ENCODE data around the gene TRDN. TPM values are rescaled to one million over a fixed set of nuclear protein-coding genes. Genes with fewer than 3 reads are reported as not detected.

TRDN gene
- polyA plus RNA-seq, 12 donors: 114 to 426 (median 250) TPM

- DNase-seq: no peak
These were observed 213.6 kb downstream of the TRDN start for GRCh38 chr6:123423130-123423529.

GRCh38 chr6:123420512-123420911 is 216.2 kb downstream of the TRDN start:
- DNase-seq: no peak

DNA sequence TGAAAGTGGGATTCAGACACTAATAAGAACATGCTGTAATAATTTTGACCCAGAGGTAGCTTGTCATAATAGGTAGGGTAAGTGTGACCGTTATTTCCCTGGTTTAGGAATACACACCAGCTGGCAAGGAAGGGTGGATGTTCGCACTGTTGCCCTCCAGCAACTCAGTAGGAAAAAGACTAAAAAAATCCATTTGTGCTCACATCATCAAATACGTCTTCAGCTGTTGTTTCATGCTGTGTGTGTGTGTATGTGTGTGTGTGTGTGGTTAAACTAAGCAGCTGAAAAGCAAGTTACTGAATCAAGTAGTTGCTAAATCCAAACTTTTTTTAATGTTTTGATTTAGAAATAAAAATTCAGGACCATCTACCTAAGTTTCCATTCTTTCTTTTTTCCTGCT is 218.7 kb downstream of the TRDN start:
- no peak for DNase-seq

- no peak for DNase-seq
These were observed 219.2 kb downstream of the TRDN start for GRCh38 chr6:123417535-123417934.

GRCh38 chr6:123415844-123416468 is 220.8 kb downstream of the TRDN start:
- DNase-seq: peak; percentile 65

DNA sequence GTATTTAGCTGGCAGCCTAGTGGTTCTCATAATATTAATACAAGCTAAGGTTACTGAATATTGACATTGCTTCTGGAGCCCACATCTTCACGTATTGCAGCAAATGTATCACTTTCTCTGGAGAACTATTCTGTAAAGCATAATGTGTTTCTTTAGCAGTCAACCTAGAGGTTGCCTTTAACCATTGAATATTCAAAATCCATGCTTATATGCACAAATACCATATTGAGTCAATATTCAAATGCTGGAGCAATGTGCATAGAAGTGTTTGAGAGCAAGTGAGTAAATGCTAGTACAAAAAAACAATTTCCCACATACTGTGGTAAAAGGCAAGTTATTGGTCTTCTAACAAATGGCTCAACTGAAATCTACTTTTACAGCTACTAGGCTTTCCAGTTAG is 231.8 kb downstream of the TRDN start:
- no peak for DNase-seq

DNA sequence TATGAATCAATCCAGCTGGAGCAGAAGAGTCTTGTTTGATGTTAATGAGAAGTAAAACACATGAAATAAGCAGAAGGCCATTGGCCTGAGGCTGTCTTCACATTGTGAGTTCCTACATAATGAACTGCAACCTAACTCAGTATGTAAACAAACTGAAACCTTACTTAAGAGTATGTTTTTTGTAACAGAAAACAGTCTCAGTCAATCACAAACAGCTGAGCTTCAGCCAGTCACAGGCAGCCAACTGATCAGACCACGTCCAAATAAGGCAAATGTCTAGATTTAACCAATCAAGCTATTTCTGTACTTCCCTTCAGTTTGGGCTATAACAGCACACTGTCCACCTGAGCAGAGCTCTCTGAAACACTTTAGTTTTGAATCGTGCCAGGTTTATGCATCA is 234.7 kb downstream of the TRDN start:
- no peak for DNase-seq

DNA sequence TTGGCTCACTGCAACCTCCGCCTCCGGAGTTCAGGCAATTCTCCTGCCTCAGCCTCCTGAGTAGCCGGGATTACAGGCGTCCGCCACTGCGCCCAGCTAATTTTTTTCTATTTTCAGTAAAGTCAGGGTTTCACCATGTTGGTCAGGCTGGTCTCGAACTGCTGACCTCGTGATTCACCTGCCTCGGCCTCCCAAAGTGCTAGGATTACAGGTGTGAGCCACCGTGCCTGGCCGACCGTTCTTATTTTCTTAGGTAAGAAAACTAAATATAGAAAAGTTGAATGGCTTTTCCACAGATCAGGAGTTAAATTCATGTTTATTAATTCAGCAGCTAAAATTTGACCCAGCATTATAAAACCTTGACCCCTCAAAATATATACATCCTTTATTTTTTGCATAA is 238.7 kb downstream of the TRDN start:
- DNase-seq: no peak

DNA sequence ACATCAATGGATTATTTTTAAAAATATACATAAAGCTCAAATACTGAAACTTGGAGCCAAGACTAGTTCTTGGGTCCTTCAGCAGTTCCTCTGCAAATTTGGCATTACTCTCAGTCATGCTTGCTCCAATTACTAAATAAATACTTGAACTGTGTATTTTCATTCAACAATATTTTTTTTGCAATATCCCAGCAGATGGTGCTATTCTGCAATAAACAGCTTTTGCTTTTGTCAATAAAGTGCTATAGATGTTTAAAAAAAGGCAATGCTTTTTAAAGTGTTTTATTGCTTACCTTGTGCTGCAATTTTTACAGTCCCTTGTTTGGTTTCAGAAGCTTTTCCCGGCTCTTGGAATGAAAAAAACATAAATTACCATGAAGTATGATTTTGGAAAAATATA is 243.4 kb downstream of the TRDN start:
- DNase-seq: peak; percentile 8

- DNase-seq: no peak
These were observed 253.0 kb downstream of the TRDN start for GRCh38 chr6:123383718-123384117.

GRCh38 chr6:123380257-123380656 is 256.5 kb downstream of the TRDN start:
- DNase-seq: no peak

DNA sequence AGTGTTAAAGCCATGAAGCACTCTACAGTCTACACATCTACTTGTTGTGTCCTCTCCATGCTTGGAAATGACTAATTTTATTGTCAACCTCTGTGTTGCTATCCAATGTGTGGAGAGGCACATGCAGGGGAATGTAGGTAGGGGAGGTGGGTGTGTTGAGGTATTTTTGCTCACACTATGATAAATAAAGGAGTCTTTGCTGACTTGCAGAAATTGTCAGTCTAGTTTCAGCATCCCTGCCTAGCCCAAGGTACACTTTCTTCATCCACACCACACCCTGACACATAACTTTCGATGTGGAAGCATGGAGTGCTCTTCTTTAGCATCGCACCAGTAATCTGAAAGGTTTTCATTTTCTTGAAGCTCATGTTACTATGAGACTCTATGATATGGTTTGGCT is 264.0 kb downstream of the TRDN start:
- DNase-seq: no peak

DNA sequence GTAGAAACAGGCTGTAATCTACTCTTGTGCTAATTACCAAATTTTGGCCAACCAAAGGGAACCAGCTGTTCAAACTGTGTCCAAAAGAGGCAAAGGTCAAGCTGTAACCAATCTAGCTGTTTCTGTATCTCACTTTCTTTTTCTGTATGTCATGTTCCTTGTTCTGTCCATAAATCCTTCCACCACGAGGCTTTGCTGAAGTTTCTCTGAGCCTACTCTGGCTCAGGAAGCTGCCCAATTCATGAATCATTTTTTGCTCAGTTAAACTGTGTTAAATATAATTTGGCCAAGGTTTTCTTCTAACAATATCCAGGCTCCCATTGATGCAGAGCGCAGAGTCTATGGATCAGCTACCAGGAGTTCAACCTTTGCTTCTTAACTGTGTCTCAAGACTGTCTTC is 272.8 kb downstream of the TRDN start:
- no peak for DNase-seq

- DNase-seq: no peak
These were observed 276.4 kb downstream of the TRDN start for GRCh38 chr6:123360359-123360758.

DNA sequence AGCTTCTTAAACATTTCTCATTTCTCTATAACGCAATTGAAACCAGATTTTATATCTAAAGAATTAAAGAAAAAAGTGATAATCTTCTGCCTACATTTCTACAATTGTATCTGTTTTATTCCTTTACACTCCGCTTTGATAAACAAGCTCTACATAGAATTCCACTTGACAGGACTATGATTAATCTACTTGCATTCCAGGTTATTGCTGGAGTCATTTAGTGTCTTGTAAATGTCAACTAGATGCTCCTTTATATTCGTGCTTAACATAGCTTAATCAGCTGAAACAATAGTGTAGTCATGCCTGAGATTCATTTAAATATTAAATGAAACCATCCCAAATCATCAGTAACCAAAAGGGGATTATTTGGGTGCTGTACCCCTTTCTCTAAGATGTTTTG is 284.0 kb downstream of the TRDN start:
- no peak for DNase-seq

DNA sequence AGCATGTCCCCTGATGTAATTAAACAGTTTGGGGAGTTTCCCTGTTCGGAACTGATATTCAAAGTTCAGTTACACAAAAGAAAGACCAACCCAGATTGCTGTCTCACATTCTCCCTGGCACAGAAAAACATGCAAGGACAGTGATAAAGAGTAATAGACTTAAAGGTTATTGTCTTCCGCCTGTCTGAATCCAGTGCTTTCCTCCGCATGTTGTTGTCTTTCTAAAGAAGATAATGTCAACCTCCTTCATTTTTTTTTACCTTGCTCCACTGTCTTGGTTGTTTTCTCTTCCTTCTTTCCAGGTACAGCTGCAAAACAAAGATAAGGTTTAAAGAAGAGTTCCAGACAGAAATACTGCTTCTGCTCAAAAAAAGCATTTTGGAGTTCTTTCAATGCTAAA is 284.5 kb downstream of the TRDN start:
- no peak for DNase-seq

DNA sequence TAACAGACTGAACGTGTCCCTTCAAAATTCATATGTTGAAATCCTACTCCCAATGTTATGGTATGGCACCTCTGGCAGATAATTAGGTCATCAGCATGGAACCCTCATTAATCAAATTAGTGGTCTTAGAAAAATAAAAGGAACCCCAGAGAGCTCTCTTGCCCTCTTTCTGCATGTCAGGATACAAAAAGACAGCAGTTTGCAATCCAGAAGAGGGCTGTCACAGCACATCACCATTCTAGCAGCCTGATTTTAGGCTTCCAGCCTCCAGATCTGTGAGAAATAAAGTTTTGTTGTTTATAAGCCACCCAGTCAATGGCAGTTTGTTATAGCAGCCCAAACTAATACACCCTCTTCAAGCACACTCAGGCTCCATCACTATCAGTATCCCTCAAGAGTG is 292.9 kb downstream of the TRDN start:
- no peak for DNase-seq

DNA sequence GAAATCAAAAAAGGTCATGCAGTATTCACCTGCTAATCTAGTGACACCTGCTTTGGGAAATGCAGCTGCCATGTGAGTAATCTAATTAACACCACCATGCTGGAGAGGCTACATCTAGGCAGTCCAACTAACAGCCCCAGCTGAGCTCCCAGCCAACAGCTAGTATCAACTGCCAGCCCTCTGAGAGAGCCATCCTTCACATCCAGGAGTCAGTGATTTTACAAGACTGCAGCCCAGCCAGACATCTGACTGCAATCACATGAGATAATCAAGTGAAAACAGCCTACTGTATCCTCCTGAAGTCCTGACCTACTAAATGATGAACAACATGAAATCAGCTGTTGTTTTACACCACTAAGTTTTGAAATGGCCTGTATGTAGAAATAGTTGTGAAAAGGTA is 298.4 kb downstream of the TRDN start:
- DNase-seq: no peak

DNA sequence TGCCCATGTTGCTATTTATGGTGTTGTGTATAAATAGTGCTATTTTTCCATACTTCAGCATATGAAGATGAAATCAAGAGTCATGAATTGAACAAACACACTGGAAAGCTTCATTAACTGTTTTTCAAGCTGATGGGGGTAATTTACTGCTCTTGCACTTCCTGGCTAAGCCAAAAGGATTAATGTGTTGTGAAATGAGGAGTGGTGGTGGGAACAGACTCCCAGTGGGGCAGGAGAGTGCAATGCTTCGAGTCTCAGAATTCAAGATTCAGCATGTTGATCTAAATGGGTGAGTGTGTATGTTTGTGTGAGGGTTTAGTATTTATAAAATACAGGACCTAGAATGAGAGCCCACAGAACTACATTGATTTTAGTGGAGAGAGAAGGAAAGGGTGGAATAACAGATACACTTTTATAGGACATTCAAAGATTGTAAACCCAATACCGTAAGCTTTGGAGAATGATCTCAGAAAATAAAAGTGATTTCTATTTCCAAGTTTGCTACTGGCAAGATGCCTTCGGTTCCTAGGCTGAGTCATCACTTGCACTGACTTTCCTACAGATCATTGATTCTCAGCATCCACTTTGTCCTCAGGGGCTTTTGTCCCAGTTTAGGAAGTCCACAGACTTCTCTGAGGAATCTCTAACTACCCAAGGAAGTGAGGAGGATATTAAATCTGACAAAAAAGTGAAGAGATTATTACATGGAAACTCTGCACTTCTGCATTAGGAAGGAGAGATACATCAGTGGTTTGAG is 303.6 kb downstream of the TRDN start:
- DNase-seq: peak; percentile 16

- no peak for DNase-seq
These were observed 304.7 kb downstream of the TRDN start for GRCh38 chr6:123332070-123332469.

- DNase-seq: no peak
These were observed 307.4 kb downstream of the TRDN start for GRCh38 chr6:123329337-123329736.

DNA sequence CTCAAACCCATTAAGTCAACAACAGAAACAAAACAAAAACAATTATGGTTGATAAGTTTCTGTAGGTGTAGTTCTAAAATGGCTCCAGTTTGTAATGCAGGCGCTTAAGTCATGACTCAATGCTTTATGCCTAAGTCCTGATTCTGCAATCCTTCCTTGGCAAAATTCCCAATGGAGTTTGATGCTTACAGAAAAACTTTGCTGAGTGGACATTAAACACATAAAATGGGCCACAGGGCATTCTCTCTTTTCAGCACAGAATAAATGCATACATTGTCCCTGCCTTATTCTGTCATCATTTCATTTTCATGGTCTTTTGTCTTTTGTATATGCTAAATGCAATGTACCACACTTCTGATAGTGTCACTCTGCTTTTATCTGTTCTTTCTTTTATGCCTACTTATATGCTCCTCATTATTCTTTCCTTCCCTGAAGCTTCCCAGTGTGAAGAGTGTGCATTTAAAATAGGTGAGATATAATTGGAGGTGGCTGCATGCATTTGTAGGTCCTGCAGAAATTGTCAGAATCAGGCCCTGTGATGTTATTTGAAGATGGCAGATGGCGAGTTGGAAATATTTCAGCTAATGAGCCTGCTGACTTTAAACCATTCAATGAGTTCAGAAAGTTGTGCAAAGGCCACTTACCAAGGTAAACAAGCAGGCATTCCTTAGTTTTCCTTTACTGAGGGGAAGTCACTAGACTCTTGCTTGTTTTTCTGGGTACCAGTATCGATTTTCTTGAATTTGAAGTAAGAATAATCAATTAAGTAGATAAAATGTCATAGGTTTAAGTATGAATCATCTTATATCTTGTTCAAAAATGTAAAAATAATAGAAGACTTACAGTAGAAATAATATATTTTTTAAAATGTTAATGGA is 313.1 kb downstream of the TRDN start:
- no peak for DNase-seq

GRCh38 chr6:123321020-123321419 is 315.7 kb downstream of the TRDN start:
- DNase-seq: no peak
